H1 (cell line): ENCODE measurements around the gene ADRA2C.

ENCODE experiments used
- ASH2L ChIP-seq: fragments of 200-600, 300-600 bp; sonication (generic); IDR thresholded peaks from one replicate; pipeline ENCODE4 v1.7.1; 2017; ENCODE audit warnings: low read length
- CREB1 ChIP-seq: IDR thresholded peaks from 2 replicates; pipeline ENCODE4 v1.6.1; 2012; ENCODE audit warnings: inconsistent platforms
- GTF2F1 ChIP-seq: IDR thresholded peaks from 2 replicates; pipeline ENCODE4 v1.6.1; 2012; ENCODE audit warnings: low read depth, low read length, improper control_type of control experiment, borderline replicate concordance
- KDM1A ChIP-seq: fragments of 200-600, 300-600 bp; sonication (generic); IDR thresholded peaks from 2 replicates; pipeline ENCODE4 v1.7.1; 2016; ENCODE audit warnings: mild to moderate bottlenecking, low read length, borderline replicate concordance
- TF ChIP-seq, protein P1 (sequence below), 3 experiments: IDR thresholded peaks; 1 replicate in 2 of 3; 2 replicates in 1 of 3; pipeline versions ENCODE4 v1.5.1 to v1.6.1; 2011; ENCODE audit warnings: low read length in 3 of 3, mild to moderate bottlenecking in 3 of 3, inconsistent platforms in 2 of 3, low read depth in 1 of 3, moderate library complexity in 1 of 3; ENCODE audit not compliant: insufficient read depth in 1 of 3; ENCODE audit errors: control extremely low read depth in 1 of 3
- TF ChIP-seq, protein P2 (sequence below): IDR thresholded peaks from 2 replicates; pipeline ENCODE4 v1.6.1; 2012; ENCODE audit warnings: inconsistent platforms

DNA sequence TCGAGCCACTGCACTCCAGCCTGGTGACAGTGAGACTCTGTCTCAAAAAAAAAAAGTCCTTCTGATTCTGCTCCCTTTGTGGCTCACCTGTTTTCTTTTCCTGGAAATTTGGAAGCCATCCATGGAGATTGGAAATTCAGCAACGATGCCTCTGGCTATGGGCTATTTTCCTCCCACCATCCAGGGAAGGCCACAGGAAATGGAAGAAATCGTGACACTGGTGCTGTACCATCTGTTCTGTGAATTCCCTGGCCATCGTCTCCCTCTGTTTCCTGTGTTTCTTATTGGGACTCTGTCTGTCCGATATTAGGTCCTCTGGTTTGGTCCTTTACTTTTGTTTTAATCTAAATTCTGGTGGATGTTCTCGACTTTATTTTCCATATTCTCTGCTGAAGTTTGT lies 29.4 kb upstream of the ADRA2C start:
- TF ChIP-seq KDM1A (no peak), ASH2L (no peak), GTF2F1 (no peak), CREB1 (no peak)
- TF ChIP-seq, protein P1, sequence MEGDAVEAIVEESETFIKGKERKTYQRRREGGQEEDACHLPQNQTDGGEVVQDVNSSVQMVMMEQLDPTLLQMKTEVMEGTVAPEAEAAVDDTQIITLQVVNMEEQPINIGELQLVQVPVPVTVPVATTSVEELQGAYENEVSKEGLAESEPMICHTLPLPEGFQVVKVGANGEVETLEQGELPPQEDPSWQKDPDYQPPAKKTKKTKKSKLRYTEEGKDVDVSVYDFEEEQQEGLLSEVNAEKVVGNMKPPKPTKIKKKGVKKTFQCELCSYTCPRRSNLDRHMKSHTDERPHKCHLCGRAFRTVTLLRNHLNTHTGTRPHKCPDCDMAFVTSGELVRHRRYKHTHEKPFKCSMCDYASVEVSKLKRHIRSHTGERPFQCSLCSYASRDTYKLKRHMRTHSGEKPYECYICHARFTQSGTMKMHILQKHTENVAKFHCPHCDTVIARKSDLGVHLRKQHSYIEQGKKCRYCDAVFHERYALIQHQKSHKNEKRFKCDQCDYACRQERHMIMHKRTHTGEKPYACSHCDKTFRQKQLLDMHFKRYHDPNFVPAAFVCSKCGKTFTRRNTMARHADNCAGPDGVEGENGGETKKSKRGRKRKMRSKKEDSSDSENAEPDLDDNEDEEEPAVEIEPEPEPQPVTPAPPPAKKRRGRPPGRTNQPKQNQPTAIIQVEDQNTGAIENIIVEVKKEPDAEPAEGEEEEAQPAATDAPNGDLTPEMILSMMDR (IDR thresholded peaks at IDR 0.05; ENCODE audit: control extremely low read depth in 1 of 3, insufficient read depth in 1 of 3, low read depth in 1 of 3, low read length in 3 of 3): no peak
- TF ChIP-seq, protein P2, sequence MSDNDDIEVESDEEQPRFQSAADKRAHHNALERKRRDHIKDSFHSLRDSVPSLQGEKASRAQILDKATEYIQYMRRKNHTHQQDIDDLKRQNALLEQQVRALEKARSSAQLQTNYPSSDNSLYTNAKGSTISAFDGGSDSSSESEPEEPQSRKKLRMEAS: no peak
